ENCODE measurements around the gene C2orf49.
A peak's percentile ranks its signal among the peaks of the same experiment; 100 is the strongest.

C2orf49 gene

GRCh38 chr2:105385731-105386540, 48.6 kb downstream of the C2orf49 start:
- DNase-seq: no peak

GRCh38 chr2:105387225-105387624, 49.9 kb downstream of the C2orf49 start:
- no peak for DNase-seq

GRCh38 chr2:105388971-105389381, 51.6 kb downstream of the C2orf49 start:
- DNase-seq: no peak

GRCh38 chr2:105390454-105390853, 53.1 kb downstream of the C2orf49 start:
- no peak for DNase-seq

GRCh38 chr2:105391058-105391627, 53.8 kb downstream of the C2orf49 start:
- no peak for DNase-seq

- no peak for DNase-seq
These were observed 54.7 kb downstream of the C2orf49 start for GRCh38 chr2:105391763-105392662.

GRCh38 chr2:105393373-105394055, 56.2 kb downstream of the C2orf49 start:
- no peak for DNase-seq

GRCh38 chr2:105394951-105395611, 57.7 kb downstream of the C2orf49 start:
- DNase-seq: no peak

GRCh38 chr2:105395691-105396090, 58.4 kb downstream of the C2orf49 start:
- DNase-seq: no peak

GRCh38 chr2:105396254-105397024, 59.1 kb downstream of the C2orf49 start:
- DNase-seq: no peak

GRCh38 chr2:105397025-105397722, 59.8 kb downstream of the C2orf49 start:
- DNase-seq: no peak

GRCh38 chr2:105397953-105398335, 60.6 kb downstream of the C2orf49 start:
- DNase-seq: no peak

- peak in 1 of 2 experiments; percentile 9 for DNase-seq
These were observed 61.2 kb downstream of the C2orf49 start, which contains the start of gene FHL2 for GRCh38 chr2:105398336-105399206. Gene FHL2, minus strand, starts transcription at chr2:105399051. Its CDS starts 12,535 bp downstream, at chr2:105386516.
